NB4 (cell line): ENCODE measurements around the gene LCTL.

Experiments used
- MYC ChIP-seq: IDR thresholded peaks from 2 replicates; pipeline ENCODE4 v1.6.1; 2011; ENCODE audit warnings: low read depth, low read length
- POLR2A ChIP-seq: IDR thresholded peaks from 2 replicates; pipeline ENCODE4 v1.6.1; 2011; ENCODE audit warnings: mild to moderate bottlenecking; ENCODE audit not compliant: insufficient read length; ENCODE audit errors: extremely low read depth
- TF ChIP-seq, protein P1 (sequence below): IDR thresholded peaks from one replicate; pipeline ENCODE4 v1.5.1; 2012; ENCODE audit warnings: low read depth, low read length
- TF ChIP-seq, protein P2 (sequence below): IDR thresholded peaks from 2 replicates; pipeline ENCODE4 v1.6.1; 2011; ENCODE audit warnings: low read depth, low read length

DNA sequence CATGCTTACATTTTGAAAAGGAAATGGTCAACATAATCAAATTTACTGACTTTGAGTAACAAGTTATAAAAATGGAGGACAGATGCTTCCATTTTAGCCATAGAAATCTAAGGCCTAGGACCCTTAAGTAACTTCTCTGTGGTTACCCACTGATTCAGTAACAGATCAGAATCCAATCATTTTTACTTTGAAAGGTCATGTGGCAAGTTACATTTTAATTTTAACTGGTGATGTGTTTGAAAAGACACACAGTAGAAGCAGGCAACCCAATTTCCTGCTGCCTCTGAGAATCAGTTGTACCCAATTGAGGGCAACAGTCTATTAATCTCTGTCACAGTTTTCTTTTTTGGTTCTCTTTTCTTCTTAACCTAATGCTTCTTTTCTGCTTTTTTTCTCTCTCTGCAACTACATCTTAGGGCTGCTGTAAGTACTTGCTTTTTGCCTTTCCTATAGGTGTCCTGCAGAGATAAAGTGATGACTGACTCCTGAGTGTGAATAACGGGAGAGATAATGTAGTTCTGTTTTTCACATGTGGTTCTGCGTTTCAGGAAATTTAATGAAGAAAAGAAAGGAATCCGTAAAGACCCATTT, 57.4 kb downstream of the LCTL start:
- no peak for TF ChIP-seq POLR2A
- TF ChIP-seq, protein P1, sequence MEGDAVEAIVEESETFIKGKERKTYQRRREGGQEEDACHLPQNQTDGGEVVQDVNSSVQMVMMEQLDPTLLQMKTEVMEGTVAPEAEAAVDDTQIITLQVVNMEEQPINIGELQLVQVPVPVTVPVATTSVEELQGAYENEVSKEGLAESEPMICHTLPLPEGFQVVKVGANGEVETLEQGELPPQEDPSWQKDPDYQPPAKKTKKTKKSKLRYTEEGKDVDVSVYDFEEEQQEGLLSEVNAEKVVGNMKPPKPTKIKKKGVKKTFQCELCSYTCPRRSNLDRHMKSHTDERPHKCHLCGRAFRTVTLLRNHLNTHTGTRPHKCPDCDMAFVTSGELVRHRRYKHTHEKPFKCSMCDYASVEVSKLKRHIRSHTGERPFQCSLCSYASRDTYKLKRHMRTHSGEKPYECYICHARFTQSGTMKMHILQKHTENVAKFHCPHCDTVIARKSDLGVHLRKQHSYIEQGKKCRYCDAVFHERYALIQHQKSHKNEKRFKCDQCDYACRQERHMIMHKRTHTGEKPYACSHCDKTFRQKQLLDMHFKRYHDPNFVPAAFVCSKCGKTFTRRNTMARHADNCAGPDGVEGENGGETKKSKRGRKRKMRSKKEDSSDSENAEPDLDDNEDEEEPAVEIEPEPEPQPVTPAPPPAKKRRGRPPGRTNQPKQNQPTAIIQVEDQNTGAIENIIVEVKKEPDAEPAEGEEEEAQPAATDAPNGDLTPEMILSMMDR: no peak
- no peak for TF ChIP-seq MYC
- TF ChIP-seq, protein P2, sequence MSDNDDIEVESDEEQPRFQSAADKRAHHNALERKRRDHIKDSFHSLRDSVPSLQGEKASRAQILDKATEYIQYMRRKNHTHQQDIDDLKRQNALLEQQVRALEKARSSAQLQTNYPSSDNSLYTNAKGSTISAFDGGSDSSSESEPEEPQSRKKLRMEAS: no peak
